Fibroblast of lung (primary cell): Measurements from ENCODE around the gene ZNF324B. TPM values are rescaled to one million over a fixed set of nuclear protein-coding genes. Genes with fewer than 3 reads are reported as not detected.
A peak's percentile ranks its signal among the peaks of the same experiment; 100 is the strongest.

Source experiments
- DNase-seq, 2 donors: peaks; one replicate each; pipeline versions ENCODE4 v3.0.0 to v3.0.0-alpha.2; 2010; ENCODE audit warnings: low read depth in 2 of 2
- H2AFZ ChIP-seq: 2 replicates; pipeline ENCODE4 v1.5.1; 2012; ENCODE audit warnings: low read length, control low read depth, inconsistent platforms
- H3K27ac ChIP-seq: 2 replicates; pipeline ENCODE4 v1.5.1; 2011; ENCODE audit warnings: low read length, control low read depth; ENCODE audit not compliant: insufficient read depth
- H3K27me3 ChIP-seq: 2 replicates; pipeline ENCODE4 v1.5.1; 2011; ENCODE audit warnings: mild to moderate bottlenecking, low read length; ENCODE audit not compliant: control insufficient read depth, insufficient read depth
- H3K36me3 ChIP-seq: 2 replicates; pipeline ENCODE4 v1.5.1; 2011; ENCODE audit warnings: low read length; ENCODE audit not compliant: control insufficient read depth, insufficient read depth
- H3K4me1 ChIP-seq: 2 replicates; pipeline ENCODE4 v1.5.1; 2011; ENCODE audit warnings: low read length; ENCODE audit not compliant: control insufficient read depth, insufficient read depth; ENCODE audit errors: extremely low read depth
- H3K4me2 ChIP-seq: 2 replicates; pipeline ENCODE4 v1.5.1; 2011; ENCODE audit warnings: low read length, control low read depth; ENCODE audit not compliant: insufficient read depth; ENCODE audit errors: extremely low read depth
- H3K4me3 ChIP-seq, 4 experiments: fragments of 200-600 bp in 1 of 4; sonication (generic) in 1 of 4; replicated peaks in 1 of 4; 2 replicates each; pipeline ENCODE4 v1.5.1; 2011 to 2016; ENCODE audit warnings: low read length in 4 of 4, low read depth in 3 of 4, mild to moderate bottlenecking in 3 of 4, control low read depth in 2 of 4, inconsistent platforms in 1 of 4, mixed read lengths in 1 of 4; ENCODE audit not compliant: insufficient read depth in 1 of 4; ENCODE audit errors: control extremely low read depth in 1 of 4
- H3K79me2 ChIP-seq: 2 replicates; pipeline ENCODE4 v1.5.1; 2012; ENCODE audit warnings: mild to moderate bottlenecking, low read length, inconsistent platforms; ENCODE audit not compliant: control insufficient read depth, insufficient read depth
- H3K9ac ChIP-seq: 2 replicates; pipeline ENCODE4 v1.5.1; 2011; ENCODE audit warnings: mild to moderate bottlenecking, low read length, control low read depth; ENCODE audit not compliant: insufficient read depth
- H3K9me3 ChIP-seq: 2 replicates; pipeline ENCODE4 v1.5.1; 2012; ENCODE audit warnings: low read depth, low read length; ENCODE audit not compliant: control insufficient read depth, insufficient read depth
- H4K20me1 ChIP-seq: 2 replicates; pipeline ENCODE4 v1.5.1; 2011; ENCODE audit warnings: low read length; ENCODE audit not compliant: control insufficient read depth, insufficient read depth; ENCODE audit errors: extremely low read depth
- EZH2 ChIP-seq: IDR thresholded peaks from 2 replicates; pipeline ENCODE4 v1.5.1; 2012; ENCODE audit warnings: low read length, control low read depth, mild to moderate bottlenecking; ENCODE audit errors: missing control alignments
- polyA plus RNA-seq, 2 donors: library from polyadenylated mRNA; depleted of rRNA in 1 of 2; stranded (reverse) in 1 of 2; unstranded in 1 of 2; fragments of >200 nt; gene quantifications; 2 replicates each; pipeline ENCODE4 v1.2.1, GENCODE V29; 2011 to 2012; ENCODE audit warnings: missing spikeins in 1 of 2
- total RNA-seq: library from RNA; depleted of rRNA; stranded (reverse); fragments of >200 nt; gene quantifications from 2 replicates; pipeline ENCODE4 v1.2.1, GENCODE V29; 2014
- TF ChIP-seq, protein P1 (sequence below), 2 donors: IDR thresholded peaks in 1 of 2; conservative IDR thresholded peaks in 1 of 2; 1 replicate in 1 of 2; 2 replicates in 1 of 2; pipeline ENCODE4 v1.5.1; 2011 to 2012; ENCODE audit warnings: low read length in 2 of 2, control low read depth in 1 of 2, inconsistent platforms in 1 of 2, low read depth in 1 of 2, mild to moderate bottlenecking in 1 of 2

The ZNF324B gene
- total and polyA plus RNA-seq, 2 donors (not counting 1 experiment from before 2014, with no cell fraction given), result 2.1 to 8.9 TPM

GRCh38 chr19:58409010-58409790 is 42.2 kb upstream of the ZNF324B start:
- Histone ChIP-seq H3K27me3 (no peaks in the 10 kb centered on the region), H2AFZ (peak overlapping the region; percentile 90), H3K9ac (peak overlapping the region; percentile 82), H4K20me1 (no peaks in the 10 kb centered on the region), H3K9me3 (no peaks in the 10 kb centered on the region), H3K36me3 (peaks cover 2% of the 10 kb centered on the region), H3K79me2 (peaks cover 26% of the 10 kb centered on the region), H3K4me2 (peak overlapping the region; percentile 99), H3K4me3 (peak overlapping the region; percentile 73 to 97 (median 86)), H3K27ac (peak overlapping the region; percentile 91), H3K4me1 (peaks cover 8% of the 10 kb centered on the region)
- no peak for DNase-seq
- TF ChIP-seq, protein P1, sequence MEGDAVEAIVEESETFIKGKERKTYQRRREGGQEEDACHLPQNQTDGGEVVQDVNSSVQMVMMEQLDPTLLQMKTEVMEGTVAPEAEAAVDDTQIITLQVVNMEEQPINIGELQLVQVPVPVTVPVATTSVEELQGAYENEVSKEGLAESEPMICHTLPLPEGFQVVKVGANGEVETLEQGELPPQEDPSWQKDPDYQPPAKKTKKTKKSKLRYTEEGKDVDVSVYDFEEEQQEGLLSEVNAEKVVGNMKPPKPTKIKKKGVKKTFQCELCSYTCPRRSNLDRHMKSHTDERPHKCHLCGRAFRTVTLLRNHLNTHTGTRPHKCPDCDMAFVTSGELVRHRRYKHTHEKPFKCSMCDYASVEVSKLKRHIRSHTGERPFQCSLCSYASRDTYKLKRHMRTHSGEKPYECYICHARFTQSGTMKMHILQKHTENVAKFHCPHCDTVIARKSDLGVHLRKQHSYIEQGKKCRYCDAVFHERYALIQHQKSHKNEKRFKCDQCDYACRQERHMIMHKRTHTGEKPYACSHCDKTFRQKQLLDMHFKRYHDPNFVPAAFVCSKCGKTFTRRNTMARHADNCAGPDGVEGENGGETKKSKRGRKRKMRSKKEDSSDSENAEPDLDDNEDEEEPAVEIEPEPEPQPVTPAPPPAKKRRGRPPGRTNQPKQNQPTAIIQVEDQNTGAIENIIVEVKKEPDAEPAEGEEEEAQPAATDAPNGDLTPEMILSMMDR (conservative IDR thresholded peaks at IDR 0.05 in 1 of 2, IDR thresholded peaks at IDR 0.05 in 1 of 2; ENCODE audit: low read depth in 1 of 2, low read length in 2 of 2), result peak in 1 of 2 donors; percentile 3
- no peak for TF ChIP-seq EZH2

DNA sequence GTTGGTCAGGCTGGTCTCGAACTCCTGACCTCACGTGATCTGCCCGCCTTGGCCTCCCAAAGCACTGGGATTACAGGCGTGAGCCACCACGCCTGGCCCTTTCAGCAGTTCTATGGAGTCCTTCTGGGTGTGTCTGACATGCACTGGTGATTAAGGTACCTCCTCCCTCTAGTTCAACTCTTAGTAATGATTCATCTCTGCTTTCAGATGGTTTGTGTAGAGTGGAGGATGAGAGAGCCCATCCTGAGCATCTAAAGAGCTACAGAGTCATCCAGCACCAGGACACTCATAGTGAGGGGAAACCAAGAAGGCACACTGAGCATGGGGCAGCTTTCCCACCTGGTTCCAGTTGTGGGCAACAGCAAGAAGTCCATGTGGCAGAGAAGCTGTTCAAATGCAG is 34.8 kb upstream of the ZNF324B start:
- Histone ChIP-seq H3K79me2 (no peaks in the 10 kb centered on the region), H3K27ac (no peak overlapping the region), H3K4me3 (no peak overlapping the region), H3K9ac (no peak overlapping the region), H3K27me3 (no peaks in the 10 kb centered on the region), H4K20me1 (no peaks in the 10 kb centered on the region), H3K9me3 (peaks cover 2% of the 10 kb centered on the region), H3K4me2 (no peak overlapping the region), H3K4me1 (no peaks in the 10 kb centered on the region), H3K36me3 (peaks cover 22% of the 10 kb centered on the region), H2AFZ (no peak overlapping the region)
- no peak for DNase-seq
- TF ChIP-seq EZH2, result no peak
- TF ChIP-seq, protein P1 (conservative IDR thresholded peaks at IDR 0.05 in 1 of 2, IDR thresholded peaks at IDR 0.05 in 1 of 2; ENCODE audit: low read depth in 1 of 2, low read length in 2 of 2), result no peak

GRCh38 chr19:58417071-58417470 is 34.4 kb upstream of the ZNF324B start:
- Histone ChIP-seq H3K27me3 (no peaks in the 10 kb centered on the region), H3K36me3 (peaks cover 22% of the 10 kb centered on the region), H3K4me2 (no peak overlapping the region), H3K4me3 (no peak overlapping the region), H4K20me1 (no peaks in the 10 kb centered on the region), H3K79me2 (no peaks in the 10 kb centered on the region), H2AFZ (no peak overlapping the region), H3K9me3 (peaks cover 2% of the 10 kb centered on the region), H3K27ac (no peak overlapping the region), H3K9ac (no peak overlapping the region), H3K4me1 (no peaks in the 10 kb centered on the region)
- no peak for DNase-seq
- TF ChIP-seq, protein P1 (conservative IDR thresholded peaks at IDR 0.05 in 1 of 2, IDR thresholded peaks at IDR 0.05 in 1 of 2; ENCODE audit: low read depth in 1 of 2, low read length in 2 of 2), result no peak
- no peak for TF ChIP-seq EZH2
